HG03175 (cell line): ENCODE measurements around the gene TYROBP.
"Not testable (repeated sequence)": the region's sequence is repeated elsewhere in the genome, so short reads cannot be mapped to it uniquely, and the experiment has no call there.

Source experiments
- ATAC-seq: cut with Tn5 transposase; IDR thresholded peaks from one replicate; pipeline ENCODE4 v1.9.1; 2021; ENCODE audit warnings: mild to moderate bottlenecking, moderate library complexity; ENCODE audit not compliant: unreplicated experiment

The TYROBP gene

GRCh38 chr19:35879068-35879467 lies 29.0 kb downstream of the TYROBP start:
- ATAC-seq = no peak

GRCh38 chr19:35874392-35874930 lies 33.6 kb downstream of the TYROBP start:
- ATAC-seq = no peak

GRCh38 chr19:35872180-35872579 lies 35.9 kb downstream of the TYROBP start:
- ATAC-seq = no peak

GRCh38 chr19:35871611-35872010 lies 36.5 kb downstream of the TYROBP start:
- no peak for ATAC-seq

- ATAC-seq = no peak
Measured at GRCh38 chr19:35870798-35871197, 37.3 kb downstream of the TYROBP start.

GRCh38 chr19:35870124-35870736 lies 37.9 kb downstream of the TYROBP start:
- not testable (repeated sequence) for ATAC-seq

- peak; percentile 61 for ATAC-seq
Measured at GRCh38 chr19:35869327-35870123, 38.6 kb downstream of the TYROBP start.

GRCh38 chr19:35868823-35869326 lies 39.2 kb downstream of the TYROBP start:
- ATAC-seq = no peak

- ATAC-seq = no peak
Measured at GRCh38 chr19:35868172-35868822, 39.8 kb downstream of the TYROBP start, which contains the start of gene APLP1. TSS of gene APLP1 (plus strand) at chr19:35868574. CDS start at chr19:35868637, 63 bp downstream.

- no peak for ATAC-seq
Measured at GRCh38 chr19:35863018-35863417, 45.1 kb downstream of the TYROBP start.

- ATAC-seq = no peak
Measured at GRCh38 chr19:35862528-35862927, 45.6 kb downstream of the TYROBP start.

- ATAC-seq = no peak
Measured at GRCh38 chr19:35861640-35862160, 46.4 kb downstream of the TYROBP start.

GRCh38 chr19:35860818-35861639 lies 47.1 kb downstream of the TYROBP start:
- no peak for ATAC-seq

GRCh38 chr19:35860436-35860817 lies 47.7 kb downstream of the TYROBP start:
- no peak for ATAC-seq

GRCh38 chr19:35859414-35859813 lies 48.7 kb downstream of the TYROBP start:
- no peak for ATAC-seq

- ATAC-seq = no peak
Measured at GRCh38 chr19:35858311-35858710, 49.8 kb downstream of the TYROBP start.

- ATAC-seq = no peak
Measured at GRCh38 chr19:35856546-35857149, 51.4 kb downstream of the TYROBP start, which contains the start of gene KIRREL2. TSS of gene KIRREL2 (plus strand) at chr19:35856911. CDS start at chr19:35857120, 209 bp downstream.
